ENCODE data around the gene NACC2. TPM values are rescaled to one million over a fixed set of nuclear protein-coding genes. Genes with fewer than 3 reads are reported as not detected.

The NACC2 gene
- polyA plus RNA-seq, 4 donors: 4.9 to 10.1 (median 8.0) TPM

GRCh38 chr9:135993765-135994500 is 101.2 kb downstream of the NACC2 start:
- Histone ChIP-seq H3K36me3 (ENCODE audit: control insufficient read depth in 3 of 3, insufficient read depth in 2 of 3, low read depth in 1 of 3, low read length in 3 of 3) (no peaks in the 10 kb centered on the region), H3K4me1 (ENCODE audit: control insufficient read depth in 3 of 3, insufficient read depth in 2 of 3, low read depth in 1 of 3, low read length in 2 of 3) (peaks cover 0 to 34% (median 8%) of the 10 kb centered on the region in 3 donors), H3K4me3 (ENCODE audit: low read depth in 1 of 3, low read length in 3 of 3) (no peak overlapping the region), H3K9me3 (ENCODE audit: control insufficient read depth in 2 of 2, insufficient read depth in 1 of 2, low read depth in 1 of 2, low read length in 1 of 2) (no peaks in the 10 kb centered on the region), H3K27me3 (ENCODE audit: control insufficient read depth in 3 of 3, insufficient read depth in 3 of 3, low read length in 3 of 3) (peaks cover 0 to 11% (median 0%) of the 10 kb centered on the region in 3 donors), H3K27ac (ENCODE audit: low read depth in 1 of 3, low read length in 2 of 3) (peak overlapping the region in 2 of 3 donors; percentile 49 to 93)
- 66 to 76% (median 67%) methylated on average over 23 to 27 of the region's 27 CpGs for WGBS, 3 donors
- FAIRE-seq: no peak
- peak in 1 of 2 donors; percentile 21 for DNase-seq

GRCh38 chr9:135993409-135993742 is 101.7 kb downstream of the NACC2 start:
- WGBS, 3 donors: 65 to 70% (median 69%) methylated on average over 13 of the region's 13 CpGs
- DNase-seq: no peak
- Histone ChIP-seq H3K4me1 (ENCODE audit: control insufficient read depth in 3 of 3, insufficient read depth in 2 of 3, low read depth in 1 of 3, low read length in 2 of 3) (peaks cover 0 to 34% (median 8%) of the 10 kb centered on the region in 3 donors), H3K4me3 (ENCODE audit: low read depth in 1 of 3, low read length in 3 of 3) (no peak overlapping the region), H3K9me3 (ENCODE audit: control insufficient read depth in 2 of 2, insufficient read depth in 1 of 2, low read depth in 1 of 2, low read length in 1 of 2) (no peaks in the 10 kb centered on the region), H3K27me3 (ENCODE audit: control insufficient read depth in 3 of 3, insufficient read depth in 3 of 3, low read length in 3 of 3) (peaks cover 0 to 13% (median 0%) of the 10 kb centered on the region in 3 donors), H3K36me3 (ENCODE audit: control insufficient read depth in 3 of 3, insufficient read depth in 2 of 3, low read depth in 1 of 3, low read length in 3 of 3) (no peaks in the 10 kb centered on the region), H3K27ac (ENCODE audit: low read depth in 1 of 3, low read length in 2 of 3) (peak overlapping the region in 2 of 3 donors; percentile 49 to 93)
- FAIRE-seq: no peak

- peak overlapping the region in 1 of 3 donors; percentile 12 for H3K4me3 ChIP-seq (ENCODE audit: low read depth in 1 of 3, low read length in 3 of 3)
- DNase-seq (peak; percentile 58 to 84), FAIRE-seq (no peak)
- H3K27ac ChIP-seq (ENCODE audit: low read depth in 1 of 3, low read length in 2 of 3): peak overlapping the region; percentile 5 to 93 (median 49)
- H3K36me3 ChIP-seq (ENCODE audit: control insufficient read depth in 3 of 3, insufficient read depth in 2 of 3, low read depth in 1 of 3, low read length in 3 of 3): no peaks in the 10 kb centered on the region
- no peaks in the 10 kb centered on the region for H3K9me3 ChIP-seq (ENCODE audit: control insufficient read depth in 2 of 2, insufficient read depth in 1 of 2, low read depth in 1 of 2, low read length in 1 of 2)
- peaks cover 0 to 34% (median 8%) of the 10 kb centered on the region in 3 donors for H3K4me1 ChIP-seq (ENCODE audit: control insufficient read depth in 3 of 3, insufficient read depth in 2 of 3, low read depth in 1 of 3, low read length in 2 of 3)
- 7 to 9% (median 9%) methylated on average over 31 to 32 of the region's 32 CpGs for WGBS, 3 donors
- H3K27me3 ChIP-seq (ENCODE audit: control insufficient read depth in 3 of 3, insufficient read depth in 3 of 3, low read length in 3 of 3): peaks cover 0 to 13% (median 0%) of the 10 kb centered on the region in 3 donors
Observed at GRCh38 chr9:135992486-135993408, 102.3 kb downstream of the NACC2 start.

GRCh38 chr9:135991771-135992170 is 103.3 kb downstream of the NACC2 start:
- peaks cover 0 to 13% (median 0%) of the 10 kb centered on the region in 3 donors for H3K27me3 ChIP-seq (ENCODE audit: control insufficient read depth in 3 of 3, insufficient read depth in 3 of 3, low read length in 3 of 3)
- no peak for DNase-seq
- peaks cover 0 to 34% (median 8%) of the 10 kb centered on the region in 3 donors for H3K4me1 ChIP-seq (ENCODE audit: control insufficient read depth in 3 of 3, insufficient read depth in 2 of 3, low read depth in 1 of 3, low read length in 2 of 3)
- peak overlapping the region in 1 of 3 donors; percentile 18 for H3K27ac ChIP-seq (ENCODE audit: low read depth in 1 of 3, low read length in 2 of 3)
- H3K9me3 ChIP-seq (ENCODE audit: control insufficient read depth in 2 of 2, insufficient read depth in 1 of 2, low read depth in 1 of 2, low read length in 1 of 2): no peaks in the 10 kb centered on the region
- no peaks in the 10 kb centered on the region for H3K36me3 ChIP-seq (ENCODE audit: control insufficient read depth in 3 of 3, insufficient read depth in 2 of 3, low read depth in 1 of 3, low read length in 3 of 3)
- FAIRE-seq: no peak
- no peak overlapping the region for H3K4me3 ChIP-seq (ENCODE audit: low read depth in 1 of 3, low read length in 3 of 3)
- 80 to 83% (median 82%) methylated on average over 18 of the region's 18 CpGs for WGBS, 3 donors

GRCh38 chr9:135990468-135991429 is 104.3 kb downstream of the NACC2 start:
- Histone ChIP-seq H3K27me3 (ENCODE audit: control insufficient read depth in 3 of 3, insufficient read depth in 3 of 3, low read length in 3 of 3) (peaks cover 0 to 13% (median 2%) of the 10 kb centered on the region in 3 donors), H3K4me3 (ENCODE audit: low read depth in 1 of 3, low read length in 3 of 3) (no peak overlapping the region), H3K27ac (ENCODE audit: low read depth in 1 of 3, low read length in 2 of 3) (peak overlapping the region in 1 of 3 donors; percentile 45), H3K36me3 (ENCODE audit: control insufficient read depth in 3 of 3, insufficient read depth in 2 of 3, low read depth in 1 of 3, low read length in 3 of 3) (no peaks in the 10 kb centered on the region), H3K9me3 (ENCODE audit: control insufficient read depth in 2 of 2, insufficient read depth in 1 of 2, low read depth in 1 of 2, low read length in 1 of 2) (no peaks in the 10 kb centered on the region), H3K4me1 (ENCODE audit: control insufficient read depth in 3 of 3, insufficient read depth in 2 of 3, low read depth in 1 of 3, low read length in 2 of 3) (peaks cover 0 to 34% (median 8%) of the 10 kb centered on the region in 3 donors)
- DNase-seq (peak; percentile 41 to 64), FAIRE-seq (no peak)
- WGBS, 3 donors: 16 to 29% (median 24%) methylated on average over 19 to 21 of the region's 21 CpGs

- no peak overlapping the region for H3K27ac ChIP-seq (ENCODE audit: low read depth in 1 of 3, low read length in 2 of 3)
- no peak overlapping the region for H3K4me3 ChIP-seq (ENCODE audit: low read depth in 1 of 3, low read length in 3 of 3)
- DNase-seq: peak in 1 of 2 donors; percentile 12
- no peak for FAIRE-seq
- peaks cover 0 to 13% (median 2%) of the 10 kb centered on the region in 3 donors for H3K27me3 ChIP-seq (ENCODE audit: control insufficient read depth in 3 of 3, insufficient read depth in 3 of 3, low read length in 3 of 3)
- 21 to 39% (median 23%) methylated on average over 32 to 36 of the region's 36 CpGs for WGBS, 3 donors
- no peaks in the 10 kb centered on the region for H3K9me3 ChIP-seq (ENCODE audit: control insufficient read depth in 2 of 2, insufficient read depth in 1 of 2, low read depth in 1 of 2, low read length in 1 of 2)
- H3K36me3 ChIP-seq (ENCODE audit: control insufficient read depth in 3 of 3, insufficient read depth in 2 of 3, low read depth in 1 of 3, low read length in 3 of 3): no peaks in the 10 kb centered on the region
- H3K4me1 ChIP-seq (ENCODE audit: control insufficient read depth in 3 of 3, insufficient read depth in 2 of 3, low read depth in 1 of 3, low read length in 2 of 3): peaks cover 0 to 34% (median 8%) of the 10 kb centered on the region in 3 donors
Observed at GRCh38 chr9:135989722-135990467, 105.2 kb downstream of the NACC2 start.

GRCh38 chr9:135989157-135989556 is 105.9 kb downstream of the NACC2 start:
- H3K9me3 ChIP-seq (ENCODE audit: control insufficient read depth in 2 of 2, insufficient read depth in 1 of 2, low read depth in 1 of 2, low read length in 1 of 2): no peaks in the 10 kb centered on the region
- DNase-seq (no peak), FAIRE-seq (no peak)
- 70 to 89% (median 82%) methylated on average over 7 to 8 of the region's 8 CpGs for WGBS, 3 donors
- H3K4me1 ChIP-seq (ENCODE audit: control insufficient read depth in 3 of 3, insufficient read depth in 2 of 3, low read depth in 1 of 3, low read length in 2 of 3): peaks cover 0 to 29% (median 8%) of the 10 kb centered on the region in 3 donors
- H3K27me3 ChIP-seq (ENCODE audit: control insufficient read depth in 3 of 3, insufficient read depth in 3 of 3, low read length in 3 of 3): peaks cover 0 to 21% (median 2%) of the 10 kb centered on the region in 3 donors
- H3K4me3 ChIP-seq (ENCODE audit: low read depth in 1 of 3, low read length in 3 of 3): no peak overlapping the region
- no peaks in the 10 kb centered on the region for H3K36me3 ChIP-seq (ENCODE audit: control insufficient read depth in 3 of 3, insufficient read depth in 2 of 3, low read depth in 1 of 3, low read length in 3 of 3)
- no peak overlapping the region for H3K27ac ChIP-seq (ENCODE audit: low read depth in 1 of 3, low read length in 2 of 3)
